Renal cortex interstitium (tissue), 11 donors: Measurements from ENCODE around the gene BICC1. TPM values are rescaled to one million over a fixed set of nuclear protein-coding genes. Genes with fewer than 3 reads are reported as not detected.

Experiments
- DNase-seq, 11 donors: peaks; one replicate each; pipeline ENCODE4 v3.0.0-alpha.2; 2013; ENCODE audit warnings: low read depth in 9 of 11, low spot score in 4 of 11; ENCODE audit errors: extremely low read depth in 1 of 11
- polyA plus RNA-seq, 3 donors: library from polyadenylated mRNA; unstranded; fragments of 120-200 nt; gene quantifications; one replicate each; pipeline ENCODE4 v1.2.1, GENCODE V29; 2013; ENCODE audit not compliant: insufficient read length in 3 of 3

The BICC1 gene
- polyA plus RNA-seq, 3 donors = 70.8 to 94.6 (median 83.3) TPM

GRCh38 chr10:58781873-58782488 lies 269.3 kb downstream of the BICC1 start:
- DNase-seq = peak; percentile 10 to 63 (median 37)

GRCh38 chr10:58782876-58783851 lies 270.5 kb downstream of the BICC1 start:
- no peak for DNase-seq

- no peak for DNase-seq
These were observed 271.7 kb downstream of the BICC1 start for GRCh38 chr10:58784361-58784760.

GRCh38 chr10:58785354-58785753 lies 272.7 kb downstream of the BICC1 start:
- DNase-seq = no peak

- no peak for DNase-seq
These were observed 278.5 kb downstream of the BICC1 start for GRCh38 chr10:58791137-58791536.

GRCh38 chr10:58795560-58795959 lies 282.9 kb downstream of the BICC1 start:
- no peak for DNase-seq

- DNase-seq = no peak
These were observed 283.6 kb downstream of the BICC1 start for GRCh38 chr10:58796242-58796641.

- DNase-seq = no peak
These were observed 284.2 kb downstream of the BICC1 start for GRCh38 chr10:58796824-58797223.

GRCh38 chr10:58797356-58797755 lies 284.7 kb downstream of the BICC1 start:
- no peak for DNase-seq

GRCh38 chr10:58802047-58802446 lies 289.4 kb downstream of the BICC1 start:
- no peak for DNase-seq

- DNase-seq = no peak
These were observed 293.7 kb downstream of the BICC1 start for GRCh38 chr10:58806323-58806722.

- DNase-seq = no peak
These were observed 294.4 kb downstream of the BICC1 start for GRCh38 chr10:58806970-58807628.

GRCh38 chr10:58807629-58808022 lies 295.0 kb downstream of the BICC1 start:
- DNase-seq = no peak

- DNase-seq = no peak
These were observed 298.1 kb downstream of the BICC1 start for GRCh38 chr10:58810751-58811150.

- no peak for DNase-seq
These were observed 300.9 kb downstream of the BICC1 start for GRCh38 chr10:58813573-58813972.

GRCh38 chr10:58817201-58817846 lies 304.7 kb downstream of the BICC1 start:
- no peak for DNase-seq

GRCh38 chr10:58818900-58819299 lies 306.2 kb downstream of the BICC1 start:
- DNase-seq = peak in 5 of 11 donors; percentile 37 to 55 (median 45)

- DNase-seq = no peak
These were observed 307.7 kb downstream of the BICC1 start for GRCh38 chr10:58820386-58820785.
